K562 (cell line): ENCODE data around the gene ZBTB38. TPM values are rescaled to one million over a fixed set of nuclear protein-coding genes. Genes with fewer than 3 reads are reported as not detected.

Experiments
- BACH1 ChIP-seq: fragments of 200-800 bp; sonication (Bioruptor generic); IDR thresholded peaks from 2 replicates; pipeline ENCODE4 v1.6.1; 2016; ENCODE audit warnings: missing genetic modification characterization, missing compliant biosample characterization
- CAMTA2 ChIP-seq: fragments of 250-450 bp; sonication (Bioruptor Pico); conservative IDR thresholded peaks from 2 replicates; pipeline ENCODE4 v1.5.1; 2022
- CREM ChIP-seq: IDR thresholded peaks from 2 replicates; pipeline ENCODE4 v1.6.1; 2014; ENCODE audit warnings: antibody characterized with exemption, low read depth
- E2F4 ChIP-seq: sonication (generic); formaldehyde crosslinking; IDR thresholded peaks from 2 replicates; pipeline ENCODE4 v1.8.0; 2022; ENCODE audit warnings: mild to moderate bottlenecking, low read depth, missing genetic modification reagents
- FOXA3 ChIP-seq, 2 experiments: fragments of 450-650 bp in 1 of 2; sonication (generic) in 1 of 2; formaldehyde crosslinking; IDR thresholded peaks in 1 of 2; conservative IDR thresholded peaks in 1 of 2; 2 replicates each; pipeline versions ENCODE4 v1.4.0 to v1.8.0; 2020 to 2022; ENCODE audit warnings: mild to moderate bottlenecking in 2 of 2, missing genetic modification reagents in 1 of 2
- FOXJ2 ChIP-seq: fragments of 200-800 bp; sonication (Bioruptor generic); IDR thresholded peaks from 2 replicates; pipeline ENCODE4 v1.6.1; 2016; ENCODE audit warnings: missing genetic modification characterization, missing compliant biosample characterization
- HCFC1 ChIP-seq: IDR thresholded peaks from 2 replicates; pipeline ENCODE4 v1.6.1; 2012; ENCODE audit warnings: low read depth, low read length, improper control_type of control experiment
- JUNB ChIP-seq: fragments of 450-650 bp; formaldehyde crosslinking; conservative IDR thresholded peaks from 2 replicates; pipeline ENCODE4 v1.4.0; 2020; ENCODE audit warnings: mild to moderate bottlenecking
- MNT ChIP-seq, 2 experiments: fragments of 450-650 bp; conservative IDR thresholded peaks; 2 replicates each; pipeline ENCODE4 v1.6.1; 2017; ENCODE audit warnings: mild to moderate bottlenecking in 2 of 2, moderate library complexity in 2 of 2
- MTA2 ChIP-seq: fragments of 450-650 bp; IDR thresholded peaks from 2 replicates; pipeline ENCODE4 v1.6.1; 2016; ENCODE audit warnings: low read depth
- POU5F1 ChIP-seq: fragments of 150-350 bp; IDR thresholded peaks from 2 replicates; pipeline ENCODE4 v1.6.1; 2014; ENCODE audit warnings: borderline replicate concordance, low read length, low read depth, mild to moderate bottlenecking; ENCODE audit not compliant: partially characterized antibody
- PPARD ChIP-seq: fragments of 250-450 bp; sonication (Bioruptor Pico); IDR thresholded peaks from 2 replicates; pipeline ENCODE4 v1.8.0; 2022; ENCODE audit warnings: inconsistent platforms, mild to moderate bottlenecking, moderate library complexity
- SLC30A9 ChIP-seq: fragments of 250-450 bp; sonication (Bioruptor Pico); IDR thresholded peaks from 2 replicates; pipeline ENCODE4 v1.8.0; 2022; ENCODE audit warnings: mild to moderate bottlenecking, moderate library complexity
- SP2 ChIP-seq: IDR thresholded peaks from 2 replicates; pipeline ENCODE4 v1.6.1; 2011; ENCODE audit warnings: mild to moderate bottlenecking, low read depth, low read length, moderate library complexity; ENCODE audit not compliant: poor library complexity, severe bottlenecking; ENCODE audit errors: extremely low read depth
- SRSF3 ChIP-seq: fragments of 200-400 bp; formaldehyde crosslinking; IDR thresholded peaks from 2 replicates; pipeline ENCODE4 v1.6.1; 2016; ENCODE audit warnings: mild to moderate bottlenecking, low read length, moderate library complexity; ENCODE audit not compliant: insufficient read depth
- ZKSCAN8 ChIP-seq: fragments of 200-800 bp; sonication (Bioruptor generic); IDR thresholded peaks from 2 replicates; pipeline ENCODE4 v1.6.1; 2016; ENCODE audit warnings: missing genetic modification characterization, missing compliant biosample characterization
- ZNF592 ChIP-seq: fragments of 450-650 bp; IDR thresholded peaks from 2 replicates; pipeline ENCODE4 v1.6.1; 2017; ENCODE audit warnings: antibody characterized with exemption, mild to moderate bottlenecking
- ZNF655 ChIP-seq: fragments of 250-450 bp; sonication (Bioruptor Pico); IDR thresholded peaks from 2 replicates; pipeline ENCODE4 v1.5.0; 2021
- ZNF707 ChIP-seq: fragments of 250-450 bp; sonication (Bioruptor Pico); conservative IDR thresholded peaks from 2 replicates; pipeline ENCODE4 v1.8.0; 2022; ENCODE audit warnings: inconsistent platforms, mild to moderate bottlenecking, moderate library complexity
- ZNF77 ChIP-seq: fragments of 250-450 bp; sonication (Bioruptor Pico); IDR thresholded peaks from 2 replicates; pipeline ENCODE4 v1.5.0; 2020
- polyA plus RNA-seq, 8 experiments: library from polyadenylated mRNA; depleted of rRNA in 4 of 8; stranded (reverse) in 5 of 8; unstranded in 3 of 8; fragments of >200 nt; fragmentation: Nextera tagmentation in 2 of 8; fragmentation: Illumina TruSeq in 1 of 8; extraction: Ambion mirVana in 2 of 8; extraction: Trizol in 1 of 8; gene quantifications; 2 replicates each; pipeline versions ENCODE4 v1.2.1 to v1.2.3, GENCODE V29; 2011 to 2014; ENCODE audit warnings: inconsistent platforms in 1 of 8, missing spikeins in 1 of 8
- total RNA-seq, 7 experiments: library from RNA; depleted of rRNA in 6 of 7; stranded (reverse); fragments of >200 nt in 6 of 7; fragmentation: Illumina TruSeq in 2 of 7; extraction: Trizol in 2 of 7; gene quantifications; 2 replicates each; pipeline versions ENCODE4 v1.2.1 to v1.2.3, GENCODE V29; 2011 to 2021; ENCODE audit warnings: low replicate concordance in 1 of 7

Gene ZBTB38
- total and polyA plus RNA-seq, 9 of the 15 experiments (the other 6 are each of a cell fraction or from before 2014, with no cell fraction given), result 12.1 to 39.4 (median 22.9) TPM

GRCh38 chr3:141366285-141367037 is 1.8 kb upstream of the ZBTB38 start (continued):
- peak; percentile 89 for TF ChIP-seq ZNF592
- TF ChIP-seq FOXA3 (CRISPR knock-in tag; conservative IDR thresholded peaks at IDR 0.05 in 1 of 2, IDR thresholded peaks at IDR 0.05 in 1 of 2), result no peak
- TF ChIP-seq JUNB (CRISPR knock-in tag), result no peak
- TF ChIP-seq MNT (conservative IDR thresholded peaks at IDR 0.05), result no peak
- no peak for TF ChIP-seq SP2
- TF ChIP-seq SLC30A9 (CRISPR knock-in tag), result no peak
- peak; percentile 42 for TF ChIP-seq CREM
- no peak for TF ChIP-seq HCFC1
- no peak for TF ChIP-seq E2F4 (CRISPR knock-in tag)
- TF ChIP-seq SRSF3, result no peak
- TF ChIP-seq FOXJ2 (tag), result no peak
- no peak for TF ChIP-seq CAMTA2 (CRISPR knock-in tag)
- no peak for TF ChIP-seq ZNF77 (CRISPR knock-in tag)
- no peak for TF ChIP-seq PPARD (CRISPR knock-in tag)
- TF ChIP-seq ZKSCAN8 (CRISPR knock-in tag), result no peak
- no peak for TF ChIP-seq BACH1
- TF ChIP-seq POU5F1, result no peak
- TF ChIP-seq ZNF655 (CRISPR knock-in tag), result no peak
- no peak for TF ChIP-seq ZNF707 (CRISPR knock-in tag)
- peak; percentile 23; the same call in 1 of the 2 replicates for TF ChIP-seq MTA2
